Tongue (tissue), 2 donors: Measurements from ENCODE around the gene APIP. TPM values are rescaled to one million over a fixed set of nuclear protein-coding genes. Genes with fewer than 3 reads are reported as not detected.

Experiments used
- DNase-seq: peaks from one replicate; pipeline ENCODE4 v3.0.0-alpha.2; 2015
- total RNA-seq: library from RNA; depleted of rRNA; stranded (reverse); fragments of >200 nt; gene quantifications from one replicate; pipeline ENCODE4 v1.2.3, GENCODE V29; 2014

The APIP gene, protein sequence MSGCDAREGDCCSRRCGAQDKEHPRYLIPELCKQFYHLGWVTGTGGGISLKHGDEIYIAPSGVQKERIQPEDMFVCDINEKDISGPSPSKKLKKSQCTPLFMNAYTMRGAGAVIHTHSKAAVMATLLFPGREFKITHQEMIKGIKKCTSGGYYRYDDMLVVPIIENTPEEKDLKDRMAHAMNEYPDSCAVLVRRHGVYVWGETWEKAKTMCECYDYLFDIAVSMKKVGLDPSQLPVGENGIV
- 30.5 TPM for total RNA-seq

DNA sequence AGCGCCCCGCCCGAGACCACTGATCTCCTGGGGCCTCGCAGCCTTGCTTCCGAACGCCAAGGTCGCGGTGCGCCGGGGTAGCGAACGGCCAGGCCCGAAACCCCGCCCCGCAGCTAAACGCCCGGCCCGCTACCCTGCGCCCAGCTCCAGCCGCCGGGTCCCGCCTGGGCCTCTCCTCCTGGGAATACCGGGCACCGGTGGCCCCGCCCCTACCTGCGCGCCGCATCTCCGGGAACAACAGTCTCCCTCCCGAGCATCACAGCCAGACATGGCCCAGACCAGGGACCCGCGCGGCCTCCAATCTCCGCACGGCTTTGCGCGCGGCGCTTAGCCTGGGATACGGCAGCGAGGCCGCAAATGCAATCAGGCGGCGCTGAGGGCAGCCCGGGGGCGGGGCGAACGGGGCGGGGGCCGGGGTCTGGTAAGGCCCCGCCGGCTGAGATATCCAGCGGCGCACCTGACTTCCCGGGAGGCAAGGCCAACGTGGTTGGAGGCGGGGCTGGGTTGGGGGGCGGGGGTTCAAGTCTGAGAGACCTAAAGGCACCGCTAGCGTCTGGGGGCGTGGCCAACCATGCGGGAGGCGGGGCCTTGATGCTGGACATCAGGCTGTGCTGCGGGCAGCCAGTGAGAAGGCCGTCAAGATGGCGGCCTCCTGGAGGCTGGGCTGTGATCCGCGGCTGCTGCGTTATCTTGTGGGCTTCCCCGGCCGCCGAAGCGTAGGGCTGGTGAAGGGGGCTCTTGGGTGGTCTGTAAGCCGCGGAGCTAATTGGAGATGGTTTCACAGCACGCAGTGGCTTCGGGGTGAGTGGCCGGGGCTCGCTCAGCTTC is at the start of gene APIP, which contains the start of gene PDHX:
APIP (minus strand) TSS at position 365 of the 828 bp plus-strand sequence; CDS start at position 270, 95 bp downstream.
PDHX (plus strand) TSS at position 604 of the 828 bp plus-strand sequence; CDS start at position 642, 38 bp downstream.
- DNase-seq, result peak; percentile 99

DNA sequence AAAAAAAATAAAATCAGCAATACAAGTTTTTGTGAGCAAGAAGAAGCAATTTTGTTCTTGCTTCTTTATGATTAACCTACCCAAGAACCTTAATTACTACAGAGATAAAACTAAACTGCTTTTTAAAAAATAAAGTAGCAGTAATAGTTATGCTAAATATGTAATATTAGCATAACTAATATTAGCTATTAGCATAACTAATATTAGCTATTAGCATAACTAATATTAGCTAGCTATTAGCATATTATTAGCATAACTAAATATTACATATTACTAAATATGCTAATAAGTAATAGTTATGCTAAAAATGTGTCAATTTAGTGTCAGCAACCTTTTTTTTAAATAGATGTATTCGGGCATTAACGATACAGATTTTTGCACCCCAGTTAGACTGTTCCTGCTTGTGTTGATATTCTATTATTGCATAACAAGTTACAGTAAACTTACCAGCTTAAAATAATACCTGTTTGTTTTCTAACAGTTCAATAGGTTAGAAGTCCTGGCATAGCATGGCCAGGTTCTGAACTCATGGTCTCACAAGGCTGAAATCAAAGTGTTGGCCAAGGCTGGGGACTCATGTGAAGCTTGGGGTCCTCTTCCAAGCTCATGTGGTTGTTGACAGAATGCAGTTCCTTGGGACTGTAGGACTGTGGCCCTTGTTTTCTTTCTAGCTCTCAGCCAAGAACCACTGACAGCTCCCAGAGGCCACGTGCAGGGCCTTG is 48.6 kb upstream of the APIP start:
- no peak for DNase-seq

DNA sequence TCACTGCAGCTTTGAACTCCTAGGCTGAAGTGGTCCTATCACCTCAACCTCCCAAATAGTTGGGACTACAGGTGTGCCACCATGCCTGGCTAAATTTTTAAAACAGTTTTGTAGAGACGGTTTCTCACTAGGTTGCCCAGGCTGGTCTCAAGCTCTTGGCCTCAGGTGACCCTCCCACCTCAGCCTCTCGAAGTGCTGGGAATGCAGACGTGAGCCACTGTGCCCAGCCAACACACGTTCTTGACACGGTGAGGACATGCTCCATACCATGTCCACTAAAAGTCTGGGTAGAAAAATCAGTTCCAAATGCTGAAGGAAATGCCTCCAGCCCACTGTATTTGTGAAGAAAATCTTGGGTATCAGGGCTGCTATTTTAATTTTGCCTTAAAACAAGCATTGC is 47.2 kb upstream of the APIP start:
- no peak for DNase-seq

DNA sequence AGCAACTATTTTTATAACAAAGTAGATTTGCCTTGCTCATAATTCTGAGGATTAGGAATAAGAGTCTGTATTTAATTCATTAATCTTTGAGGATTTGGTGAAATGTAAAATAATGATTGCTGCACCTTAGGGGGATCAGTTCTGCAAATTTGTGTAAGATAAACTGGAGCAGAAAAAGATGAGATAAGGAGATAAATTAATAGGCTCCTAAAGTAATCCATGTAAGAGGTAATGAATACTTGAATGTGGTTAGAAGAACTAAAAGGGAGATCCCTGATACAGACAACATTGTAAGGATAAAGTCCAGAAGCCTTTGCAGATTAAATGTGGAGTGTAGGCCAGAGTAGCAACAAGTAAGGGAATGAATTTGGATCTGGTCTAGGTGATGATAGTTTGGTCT is 45.9 kb upstream of the APIP start:
- no peak for DNase-seq

DNA sequence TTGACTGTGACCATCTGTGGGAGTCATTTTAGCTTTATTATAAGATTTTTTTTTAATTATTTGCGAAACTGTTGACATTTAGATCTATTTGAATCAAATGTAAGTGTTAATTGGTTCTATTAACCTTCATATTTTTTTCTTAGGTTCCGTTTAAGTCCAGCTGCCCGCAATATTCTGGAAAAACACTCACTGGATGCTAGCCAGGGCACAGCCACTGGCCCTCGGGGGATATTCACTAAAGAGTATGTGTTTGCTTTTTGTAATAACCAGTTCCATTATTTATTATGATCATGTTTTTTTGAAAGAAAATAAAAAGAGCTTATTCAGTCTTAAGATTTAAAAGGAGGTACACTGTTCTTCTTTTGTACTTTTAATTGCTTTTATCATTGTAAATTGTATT is 44.1 kb upstream of the APIP start:
- DNase-seq, result no peak

DNA sequence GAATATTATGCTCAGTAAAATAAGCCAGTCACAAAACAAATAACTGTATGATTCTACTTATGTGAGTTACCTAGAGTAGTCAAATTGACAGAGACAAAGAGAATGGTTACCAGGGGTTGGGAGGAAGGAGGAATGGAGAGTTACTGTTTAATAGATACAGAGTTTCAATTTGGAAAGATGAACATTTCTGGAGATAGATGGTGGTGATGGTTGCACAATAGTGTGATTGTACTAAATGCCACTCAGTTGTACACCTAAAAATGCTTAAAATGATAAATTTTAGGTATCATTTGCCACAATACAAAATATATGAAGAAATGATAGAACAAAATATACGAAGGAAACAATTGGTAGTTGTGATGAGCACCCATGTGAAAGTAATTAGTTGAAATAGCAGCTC is 43.6 kb upstream of the APIP start:
- no peak for DNase-seq

DNA sequence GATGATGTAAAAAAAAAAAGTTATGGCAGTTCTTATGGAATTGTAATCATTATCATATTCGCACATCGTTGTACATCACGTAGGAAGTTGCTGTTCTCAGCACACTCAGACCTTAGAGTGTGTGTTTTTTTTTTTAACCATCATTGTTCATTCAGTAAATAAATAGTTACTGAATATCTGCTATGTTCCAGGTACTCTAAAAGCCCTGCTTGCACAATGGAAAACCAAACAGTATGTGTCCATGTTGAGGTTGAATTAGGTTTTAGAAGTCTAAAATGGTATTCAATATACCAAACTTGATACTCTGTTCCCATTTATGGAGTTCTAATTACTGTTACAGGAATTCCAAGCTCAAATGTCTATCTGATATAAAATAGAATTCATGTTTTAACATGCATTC is 41.4 kb upstream of the APIP start:
- no peak for DNase-seq

DNA sequence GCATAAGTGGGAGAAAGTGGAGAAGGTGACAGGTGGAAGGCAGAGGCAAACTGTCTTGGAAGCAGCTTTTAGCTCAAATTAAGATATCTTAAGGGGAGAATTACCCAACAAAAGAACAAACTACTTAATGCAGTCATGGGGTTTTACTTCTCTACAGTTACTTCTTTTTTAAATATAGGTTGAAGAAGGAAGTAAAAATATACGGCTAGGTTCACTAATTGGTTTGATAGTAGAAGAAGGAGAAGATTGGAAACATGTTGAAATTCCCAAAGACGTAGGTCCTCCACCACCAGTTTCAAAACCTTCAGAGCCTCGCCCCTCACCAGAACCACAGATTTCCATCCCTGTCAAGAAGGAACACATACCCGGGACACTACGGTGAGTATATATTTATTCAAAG is 41.0 kb upstream of the APIP start:
- no peak for DNase-seq

DNA sequence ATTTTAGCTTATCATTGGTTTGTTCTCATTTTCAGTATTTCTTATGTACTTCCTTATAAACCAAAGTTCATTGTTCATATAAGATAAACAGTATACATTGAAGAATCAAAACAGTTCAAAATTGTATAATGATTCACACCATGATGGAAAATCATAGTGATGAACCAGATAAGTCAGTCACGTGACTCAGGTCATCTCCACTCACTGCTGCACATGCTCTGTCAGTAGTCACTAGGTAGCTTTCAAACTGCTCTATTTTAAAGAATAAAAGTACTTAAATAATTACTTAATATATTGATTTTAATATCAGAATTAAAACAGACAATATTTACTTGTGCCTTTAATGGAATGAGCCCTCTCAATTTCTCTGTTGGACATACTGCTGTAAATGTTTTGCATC is 37.8 kb upstream of the APIP start:
- no peak for DNase-seq

DNA sequence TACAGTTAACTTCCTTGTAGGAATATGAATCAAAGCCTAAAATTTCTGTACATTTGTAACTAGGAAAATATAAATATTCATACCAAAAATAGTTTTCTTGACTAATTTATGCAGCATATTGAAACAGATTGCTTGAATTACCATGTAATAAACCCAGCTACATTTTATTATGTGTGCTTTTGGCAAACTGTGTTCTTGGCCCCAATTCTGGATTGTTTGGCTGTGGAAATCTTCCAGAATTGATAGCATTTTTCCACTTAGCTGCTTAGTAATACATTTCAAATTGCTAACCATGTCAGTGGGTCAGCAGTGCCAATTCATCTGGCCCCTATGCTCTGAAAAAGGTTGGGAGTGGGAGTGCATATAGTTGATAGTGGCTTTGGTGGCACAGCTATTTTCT is 32.5 kb upstream of the APIP start:
- peak; percentile 29 for DNase-seq

DNA sequence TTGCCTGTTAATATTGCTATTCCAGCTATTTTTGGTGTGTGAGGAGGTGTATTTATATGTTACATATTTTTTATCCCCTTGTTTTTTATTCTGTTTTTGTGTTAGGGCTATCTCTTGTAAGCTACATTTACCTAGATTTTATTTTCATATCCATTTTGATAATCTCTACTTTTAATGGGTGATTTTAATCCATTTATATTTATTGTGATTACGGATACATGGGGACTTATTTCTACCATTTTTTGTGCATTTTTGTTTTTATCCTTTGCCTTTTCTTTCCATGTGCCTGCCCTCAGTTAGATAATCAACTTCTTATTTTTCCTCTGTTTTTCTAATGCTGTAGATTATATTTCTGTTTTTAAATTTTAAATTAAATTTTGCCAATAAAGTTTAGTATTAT is 28.5 kb upstream of the APIP start:
- DNase-seq, result no peak

DNA sequence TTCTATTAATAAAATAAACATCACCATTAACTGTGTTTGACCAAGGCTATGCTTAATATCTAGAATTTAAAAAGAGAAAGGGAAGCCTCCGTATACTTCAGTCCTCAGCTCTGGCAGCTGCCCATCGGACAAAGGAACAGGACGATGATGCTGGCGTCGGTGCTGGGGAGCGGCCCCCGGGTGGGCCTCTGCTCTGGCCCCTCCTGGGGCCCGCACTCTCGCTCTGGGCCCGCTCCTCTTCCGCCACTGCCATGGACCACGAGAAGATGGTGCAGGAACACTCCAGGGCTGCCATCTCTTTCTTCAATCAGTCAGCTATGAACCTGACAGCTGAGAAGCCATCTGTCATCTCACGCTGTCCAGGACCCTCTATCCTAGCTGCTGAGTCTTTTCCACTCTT is 25.5 kb upstream of the APIP start:
- DNase-seq, result no peak

DNA sequence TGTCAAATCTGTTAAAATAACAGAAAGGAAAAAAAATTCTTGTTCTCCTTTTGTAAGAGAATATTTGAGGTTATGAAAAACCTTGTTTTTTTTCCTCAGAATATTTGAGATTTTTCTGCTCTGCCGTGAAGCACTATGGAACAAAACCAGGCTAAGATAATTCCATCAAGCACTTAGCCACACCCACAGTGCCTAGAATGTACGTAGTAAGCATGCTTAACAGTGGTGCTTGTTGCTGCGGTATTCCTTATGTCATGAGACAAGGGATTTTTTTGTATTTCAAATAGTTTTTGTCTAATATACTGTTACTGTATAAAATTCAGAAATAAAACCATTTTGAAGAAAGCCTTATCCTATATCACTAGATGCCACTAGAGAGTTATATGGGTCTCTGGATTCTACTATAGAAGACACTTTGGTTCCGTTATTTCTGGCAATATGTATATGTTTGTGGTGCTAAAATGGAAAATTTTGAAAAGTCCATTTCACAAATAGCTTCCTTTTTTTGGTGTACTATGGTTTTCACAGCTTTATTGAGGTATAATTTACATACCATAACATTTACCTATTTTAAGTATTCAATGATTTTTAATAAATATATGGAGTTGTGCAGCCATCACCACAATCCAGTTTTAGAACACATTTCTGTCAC is 24.0 kb upstream of the APIP start:
- peak; percentile 10 for DNase-seq

DNA sequence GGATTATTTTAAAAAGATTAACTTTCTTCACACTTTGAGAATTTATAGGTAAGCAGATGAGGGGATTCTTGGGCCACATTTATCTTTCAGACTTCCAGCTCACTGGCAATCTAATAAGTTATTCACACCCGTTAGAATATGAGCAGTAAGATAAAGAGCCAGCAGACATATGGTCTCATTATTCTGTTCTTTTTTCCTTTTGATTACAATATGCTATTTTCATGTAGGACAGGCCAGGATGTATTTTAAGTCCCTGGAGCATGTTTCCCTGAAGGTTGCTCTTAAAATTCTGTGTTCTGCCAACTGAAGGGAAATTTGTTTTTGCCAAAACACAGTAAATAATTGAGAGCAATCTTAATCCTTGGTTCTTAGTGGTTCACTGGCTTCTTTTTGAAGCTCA is 22.4 kb upstream of the APIP start:
- DNase-seq, result no peak

DNA sequence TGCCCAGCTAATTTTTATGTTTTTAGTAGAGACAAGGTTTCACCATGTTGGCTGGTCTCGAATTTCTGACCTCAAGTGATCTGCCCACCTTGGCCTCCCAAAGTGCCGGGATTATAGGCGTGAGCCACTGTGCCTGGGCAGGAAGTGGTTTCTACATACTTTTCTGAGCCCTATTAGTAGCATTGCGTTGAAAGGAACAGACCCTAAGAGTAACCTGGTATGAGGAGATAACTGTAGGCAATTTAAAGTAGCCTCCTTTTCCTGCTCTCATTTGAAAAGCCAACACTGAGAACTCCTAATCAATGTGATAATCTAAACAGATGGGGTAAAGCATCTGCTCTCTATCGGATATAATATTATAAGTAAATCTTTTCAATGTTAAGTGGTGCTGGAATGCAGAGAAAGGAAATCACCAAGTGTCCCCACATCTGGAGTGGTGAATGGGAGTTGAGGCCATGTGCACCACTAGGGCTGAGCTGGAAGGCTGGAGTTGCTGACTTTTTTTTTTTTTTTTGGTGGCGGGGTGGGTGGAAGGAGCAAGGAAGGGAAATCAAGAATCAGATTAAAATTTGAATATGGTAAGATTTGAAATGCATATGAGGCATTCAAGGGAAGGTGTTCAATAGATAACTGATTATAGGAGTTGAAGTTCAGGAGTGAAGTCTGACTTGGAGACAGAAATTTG is 20.9 kb upstream of the APIP start:
- DNase-seq, result no peak

DNA sequence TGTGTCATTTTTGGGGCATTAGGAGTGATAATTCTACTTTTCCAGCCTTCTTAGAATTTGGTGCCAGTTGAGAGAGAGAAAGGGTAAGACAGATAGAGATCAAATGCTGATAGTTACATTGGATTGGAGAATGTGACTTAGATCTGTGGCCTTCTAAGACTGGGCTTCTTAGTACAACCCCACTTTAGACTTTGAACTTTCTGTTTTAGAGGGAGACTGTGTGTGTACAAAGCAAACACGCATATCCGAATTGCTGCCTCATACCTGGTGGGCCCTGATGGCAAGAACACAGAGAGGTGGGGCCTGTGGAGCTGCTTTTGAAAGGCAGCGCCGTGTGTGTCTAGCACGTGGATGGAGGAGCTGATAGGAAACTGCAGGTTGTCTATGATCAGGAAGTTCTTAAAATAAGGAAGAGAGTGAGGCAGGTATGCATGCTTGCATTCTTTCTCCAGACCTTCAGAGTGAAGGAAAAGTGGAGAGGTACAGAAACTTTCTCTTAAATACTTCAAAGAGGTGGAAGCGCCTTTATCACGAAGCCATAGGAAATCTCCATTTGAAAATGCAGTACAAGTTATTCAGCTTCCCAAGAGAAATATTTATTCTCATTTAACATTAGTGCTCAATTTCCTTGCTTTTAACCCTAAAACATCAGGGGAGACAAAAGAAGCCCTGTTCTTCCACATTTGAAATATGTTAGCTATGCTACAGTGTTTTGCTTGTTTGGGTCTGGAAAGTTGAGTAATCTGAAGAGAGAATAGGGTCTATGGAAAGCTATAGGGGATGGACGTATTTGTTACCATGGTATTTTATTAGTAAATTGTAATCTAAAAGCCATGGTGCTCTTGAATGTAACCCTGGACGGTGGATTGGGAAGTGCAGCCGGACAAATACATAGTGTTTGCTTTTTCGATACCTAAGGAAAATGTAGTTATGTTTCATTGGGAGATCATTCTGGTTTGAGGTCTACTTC is 13.9 kb upstream of the APIP start:
- DNase-seq, result no peak

DNA sequence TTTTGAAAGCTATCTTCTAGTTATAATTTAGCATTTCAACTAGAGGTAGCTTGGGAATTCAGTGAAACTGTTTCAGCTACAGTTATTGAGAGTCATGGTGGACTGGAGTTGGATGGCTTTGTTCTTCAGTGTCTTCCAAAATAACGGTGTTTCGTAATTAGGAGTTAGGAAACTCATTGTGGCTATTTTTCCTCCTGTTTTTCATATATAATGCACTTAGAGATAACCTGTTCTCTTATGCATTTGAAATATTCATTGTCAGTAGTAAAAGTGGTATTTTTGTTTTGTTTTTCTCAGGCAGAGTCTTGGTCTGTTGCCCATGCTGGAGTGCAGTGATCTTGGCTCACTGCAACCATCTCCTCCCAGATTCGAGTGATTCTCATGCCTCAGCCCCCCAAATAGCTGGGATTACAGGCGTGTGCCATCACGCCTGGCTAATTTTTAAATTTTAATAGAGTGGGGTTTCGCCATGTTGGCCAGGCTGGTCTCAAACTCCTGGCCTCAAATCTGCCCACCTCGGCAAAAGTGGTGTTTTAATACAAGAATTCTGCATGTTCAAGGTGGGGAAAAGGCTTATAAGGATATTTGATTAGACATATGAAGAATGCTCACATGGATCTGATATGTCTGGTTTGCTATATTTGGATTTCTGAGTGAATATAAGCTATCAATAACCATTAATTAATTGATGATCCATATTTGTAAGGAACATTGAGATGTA is 12.9 kb upstream of the APIP start:
- no peak for DNase-seq

DNA sequence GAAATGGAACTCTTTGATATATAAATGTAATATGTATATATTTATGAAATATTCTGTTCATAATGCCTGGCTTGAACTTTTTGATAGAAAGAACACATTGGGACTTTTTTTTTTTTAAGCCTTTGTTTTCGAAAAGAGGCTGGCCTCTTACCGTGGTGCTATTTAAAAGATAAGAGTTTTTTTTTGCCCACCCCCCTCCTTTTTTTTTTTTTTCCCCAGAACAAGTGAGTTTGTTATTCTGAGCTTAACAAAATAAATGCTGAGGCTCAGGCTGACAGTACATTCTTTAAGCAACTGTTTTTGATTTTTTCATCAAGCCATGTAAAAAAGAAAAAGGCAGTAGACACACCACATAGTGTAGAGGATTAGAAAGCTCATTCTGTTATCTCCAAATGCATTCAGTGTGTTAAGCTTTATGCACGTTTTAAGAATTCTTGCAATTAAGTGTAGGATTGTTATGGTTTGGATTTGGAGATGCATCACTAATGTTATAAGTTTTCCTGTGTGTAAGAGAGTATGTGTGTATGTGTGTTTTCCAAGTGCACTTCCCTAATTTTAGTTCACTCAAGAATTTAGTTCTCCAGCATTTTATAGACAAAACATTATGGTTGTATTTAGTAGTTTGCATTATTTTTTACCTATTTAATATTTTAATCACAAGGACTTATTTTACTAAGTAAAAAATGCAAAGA is 12.2 kb upstream of the APIP start:
- DNase-seq, result no peak

DNA sequence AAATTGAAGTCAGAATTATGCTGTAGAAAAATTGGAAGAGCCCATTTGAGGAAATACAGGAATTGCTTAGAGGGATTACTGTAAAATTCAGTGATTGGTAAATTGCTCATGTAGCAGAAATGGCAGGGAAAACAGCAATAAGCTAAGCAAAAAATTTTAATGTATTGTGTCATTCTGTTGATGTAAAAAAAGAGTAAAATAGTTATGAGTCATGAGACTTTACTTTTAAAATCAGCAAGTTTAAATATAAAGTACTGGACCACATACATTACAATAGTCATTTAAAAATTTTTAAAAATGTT is 10.6 kb upstream of the APIP start:
- no peak for DNase-seq
